CD4-positive, alpha-beta T cell treated with Interleukin-1 beta for 1 hour (primary cell): Measurements from ENCODE around the gene TMPRSS6.

Experiments
- DNase-seq, 2 donors: peaks; one replicate each; pipeline ENCODE4 v3.0.0-alpha.2; 2020 to 2022

TMPRSS6 gene

DNA sequence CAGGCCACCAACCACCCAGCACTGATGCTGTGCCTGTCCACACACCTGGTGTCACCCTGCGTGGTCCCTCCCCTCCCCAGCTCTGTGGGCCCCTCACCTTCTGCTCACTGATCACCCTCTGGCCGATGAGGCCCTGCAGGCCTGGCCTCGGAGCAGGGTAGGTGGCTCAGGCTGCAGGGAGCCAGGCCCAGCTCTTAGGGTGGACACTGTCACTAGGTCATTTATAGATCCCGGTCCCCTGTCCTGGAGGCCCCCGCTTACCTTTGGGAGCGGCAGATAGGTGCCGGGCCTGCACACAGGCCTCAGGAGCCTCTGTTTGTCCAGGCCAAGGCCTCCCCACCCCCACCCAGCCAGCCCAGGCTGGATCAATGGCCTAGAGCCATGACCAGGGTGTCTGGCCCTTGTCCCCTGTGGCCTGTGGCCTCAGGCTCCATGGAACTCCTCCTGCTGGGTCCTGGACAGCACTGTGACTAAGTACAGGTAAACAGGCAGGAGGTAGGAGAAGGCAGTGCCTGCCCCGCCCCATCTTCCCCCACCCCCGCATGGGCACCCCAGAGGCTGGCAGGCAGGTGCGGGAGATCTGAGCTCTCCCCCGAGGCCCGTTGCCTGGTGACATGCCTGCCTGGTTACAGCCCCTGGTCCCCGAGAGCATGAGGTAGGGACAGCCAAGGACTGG lies at the start of gene TMPRSS6:
TSS of gene TMPRSS6 (minus strand) at position 472 of the 676 bp plus-strand sequence. CDS start 6,296 bp downstream, outside the sequence.
- DNase-seq: no peak

DNA sequence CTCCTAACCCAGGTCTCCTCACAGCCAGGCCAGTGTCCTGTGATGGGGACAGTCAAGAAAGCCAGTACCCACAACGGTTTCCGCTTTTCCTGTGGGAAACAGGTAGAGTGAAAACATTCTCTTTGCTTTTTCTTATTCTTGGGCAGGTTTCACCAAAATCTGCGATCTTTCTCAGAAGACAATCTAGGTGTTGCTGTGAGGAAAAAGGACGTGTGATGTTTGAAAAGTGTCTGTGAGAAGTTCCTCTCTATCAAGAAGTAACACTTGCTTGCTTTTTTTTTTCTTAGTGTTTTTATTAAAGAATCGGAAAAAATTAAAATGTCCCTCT lies 49.4 kb upstream of the TMPRSS6 start:
- no peak for DNase-seq

GRCh38 chr22:37157516-37158285 lies 48.2 kb upstream of the TMPRSS6 start:
- no peak for DNase-seq

DNA sequence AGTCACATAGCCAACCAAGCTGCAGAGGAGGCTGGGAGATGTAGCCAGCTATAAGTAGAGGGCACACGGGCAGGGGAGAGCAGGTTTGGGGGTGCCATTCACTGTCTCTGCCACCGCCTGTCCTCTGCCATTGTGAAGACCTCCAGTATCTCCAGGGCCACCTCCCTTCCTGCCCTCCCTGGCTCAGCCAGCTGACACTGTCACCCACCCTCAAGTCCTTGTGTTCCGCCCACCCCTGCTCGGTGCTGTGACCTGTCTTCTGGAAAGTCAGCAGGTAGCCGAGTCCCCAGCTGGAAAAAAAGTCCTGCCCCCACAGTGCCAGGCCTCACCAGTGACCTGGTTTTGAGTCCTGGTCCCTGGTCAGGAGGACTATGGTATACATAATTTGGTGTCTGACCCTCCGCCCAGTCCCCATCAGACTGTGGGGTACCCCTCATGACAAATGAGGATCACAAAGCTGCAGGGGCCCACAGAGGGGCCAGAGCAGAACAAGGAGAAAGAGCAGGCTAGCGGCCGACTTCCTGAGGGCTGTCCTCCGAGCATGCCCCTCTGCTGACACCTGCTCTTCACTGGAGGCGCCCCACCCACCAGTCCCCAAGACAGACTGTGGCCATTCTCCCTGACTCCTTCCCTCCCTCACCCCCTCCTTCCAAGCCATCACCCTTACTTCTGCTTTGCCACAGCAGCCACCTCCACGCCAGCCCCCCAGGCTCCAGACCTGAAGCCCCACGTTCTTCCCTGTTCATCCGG lies 47.3 kb upstream of the TMPRSS6 start:
- no peak for DNase-seq

- no peak for DNase-seq
These were observed 46.5 kb upstream of the TMPRSS6 start for GRCh38 chr22:37155971-37156370.

- DNase-seq: no peak
These were observed 45.6 kb upstream of the TMPRSS6 start for GRCh38 chr22:37154925-37155712.

DNA sequence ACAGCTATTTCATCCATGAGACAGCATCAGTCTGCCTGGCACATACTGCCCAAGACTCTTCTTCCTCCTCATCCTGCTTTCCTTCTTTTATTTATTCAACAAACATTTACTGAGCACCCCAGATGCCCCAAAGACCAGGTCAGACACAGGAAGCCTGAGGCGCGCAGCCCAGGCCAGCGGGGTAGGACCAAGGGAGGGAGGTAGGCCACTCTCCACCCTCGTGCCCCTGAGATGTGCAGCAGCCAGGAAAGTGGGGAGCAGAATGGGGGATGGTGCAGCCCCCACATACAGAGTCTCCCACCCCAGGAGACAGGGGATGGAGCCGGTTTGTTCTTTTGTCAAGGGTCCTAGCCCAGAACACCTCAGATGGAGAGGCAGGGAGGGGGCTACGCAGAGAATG lies 44.4 kb upstream of the TMPRSS6 start:
- no peak for DNase-seq

- DNase-seq: no peak
These were observed 41.9 kb upstream of the TMPRSS6 start for GRCh38 chr22:37151401-37151800.

DNA sequence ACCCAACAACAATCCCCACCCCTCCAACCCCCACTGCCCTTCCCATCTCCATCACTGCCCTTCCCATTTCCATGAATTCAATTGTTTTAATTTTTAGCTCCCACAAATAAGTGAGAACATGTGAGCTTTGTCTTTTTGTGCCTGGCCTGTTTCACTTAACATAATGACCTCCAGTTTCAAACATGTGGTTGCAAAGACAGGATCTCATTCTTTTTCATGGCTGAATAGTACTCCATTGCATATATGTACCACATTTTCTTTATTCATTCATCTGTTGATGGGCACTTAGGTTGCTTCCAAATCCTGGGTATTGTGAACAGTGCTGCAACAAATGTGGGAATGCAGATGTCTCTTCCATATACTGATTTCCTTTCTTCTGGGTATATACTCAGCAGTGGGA lies 41.2 kb upstream of the TMPRSS6 start:
- DNase-seq: no peak

- no peak for DNase-seq
These were observed 39.5 kb upstream of the TMPRSS6 start for GRCh38 chr22:37148742-37149665.

- DNase-seq: peak; percentile 29 to 47
These were observed 38.6 kb upstream of the TMPRSS6 start for GRCh38 chr22:37148031-37148651.

DNA sequence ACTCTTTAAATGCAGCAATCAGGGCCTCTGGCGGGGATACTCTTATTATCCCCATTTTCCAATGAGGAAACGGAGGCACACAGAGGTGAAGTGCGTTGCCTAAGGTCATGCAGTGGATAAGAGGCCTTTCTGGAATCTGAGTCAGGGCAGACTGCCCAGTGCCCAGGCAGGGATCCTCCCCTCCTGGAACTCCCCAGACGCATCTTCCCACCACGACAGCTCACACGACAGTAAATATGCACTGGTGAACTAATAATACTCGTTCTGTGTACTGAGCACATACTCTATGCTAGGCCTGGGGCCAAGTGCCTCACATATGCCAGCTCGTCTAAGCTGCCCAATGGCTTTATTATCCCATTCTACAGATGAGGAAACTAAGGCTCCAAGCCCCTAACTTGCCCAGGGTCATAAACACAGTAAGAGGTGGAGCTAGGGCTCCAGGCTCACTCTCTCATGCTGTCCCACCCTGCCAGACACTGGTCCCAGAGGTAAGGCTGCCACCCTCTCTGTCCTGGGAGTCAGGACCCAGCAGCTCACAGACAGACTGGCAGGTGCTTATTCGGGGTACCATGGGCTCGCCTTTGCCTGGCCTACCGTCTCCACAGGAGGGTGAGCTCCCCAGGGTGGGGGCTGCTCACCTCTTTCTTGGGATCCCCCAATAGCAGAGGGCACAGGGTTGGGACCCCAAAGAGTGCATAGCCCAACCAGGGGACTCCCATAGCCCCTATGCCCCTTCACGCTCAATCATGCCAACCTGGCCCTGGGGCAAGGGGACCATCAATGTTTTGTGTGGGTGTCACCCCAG lies 37.9 kb upstream of the TMPRSS6 start:
- peak in 1 of 2 donors; percentile 34 for DNase-seq

DNA sequence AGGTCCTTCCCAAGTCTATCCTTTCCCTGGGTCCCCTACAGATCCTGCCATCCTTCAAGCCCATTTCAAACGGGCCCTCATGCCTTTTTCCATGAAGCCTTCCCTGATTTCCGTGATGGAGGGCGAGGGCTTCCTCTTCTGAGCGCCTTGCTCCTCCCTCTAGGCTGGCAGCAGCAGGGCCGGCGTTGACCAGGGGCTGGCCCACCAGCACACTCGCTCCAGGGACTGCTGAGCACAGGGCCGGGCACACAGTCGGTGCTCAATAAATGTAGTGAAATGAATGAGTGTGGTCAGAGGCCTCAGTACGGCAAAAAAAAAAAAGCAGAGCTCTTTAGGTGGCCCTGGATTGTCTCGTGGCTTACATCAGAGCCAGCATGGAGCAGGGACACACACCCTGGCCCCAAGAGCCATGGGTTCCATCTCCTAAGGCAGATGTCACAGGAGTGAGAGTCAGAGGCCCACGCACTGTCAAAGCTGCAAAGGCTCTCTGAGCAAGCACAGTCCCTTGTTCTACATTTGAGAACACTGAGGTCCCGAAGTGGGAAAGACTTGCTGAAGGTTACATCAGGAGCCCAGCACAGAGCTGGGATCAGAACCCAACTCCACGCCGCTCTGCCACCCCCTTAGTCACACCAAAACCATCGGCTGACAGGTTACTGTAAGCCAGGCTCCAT lies 37.1 kb upstream of the TMPRSS6 start:
- no peak for DNase-seq

- no peak for DNase-seq
These were observed 36.5 kb upstream of the TMPRSS6 start for GRCh38 chr22:37146051-37146385.

GRCh38 chr22:37145180-37146050 lies 35.9 kb upstream of the TMPRSS6 start:
- no peak for DNase-seq

DNA sequence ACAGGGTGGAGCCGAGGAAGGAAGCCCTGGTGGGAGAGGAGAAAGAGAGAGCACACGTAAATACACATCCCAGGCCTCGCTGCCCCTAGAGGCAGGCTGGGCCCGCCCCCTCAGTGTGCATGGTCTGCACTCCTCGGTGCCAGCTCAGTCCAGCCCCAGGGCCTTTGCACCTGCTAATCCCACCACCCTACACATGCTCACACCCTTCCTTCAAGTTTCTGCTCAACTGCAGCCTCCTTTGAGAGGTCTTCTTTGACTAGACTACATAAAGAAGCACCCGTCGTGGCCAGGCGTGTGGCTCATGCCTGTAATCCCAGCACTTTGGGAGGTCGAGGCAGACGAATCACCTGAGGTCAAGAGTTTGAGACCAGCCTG lies 34.7 kb upstream of the TMPRSS6 start:
- DNase-seq: no peak

GRCh38 chr22:37141971-37142370 lies 32.5 kb upstream of the TMPRSS6 start:
- DNase-seq: no peak

DNA sequence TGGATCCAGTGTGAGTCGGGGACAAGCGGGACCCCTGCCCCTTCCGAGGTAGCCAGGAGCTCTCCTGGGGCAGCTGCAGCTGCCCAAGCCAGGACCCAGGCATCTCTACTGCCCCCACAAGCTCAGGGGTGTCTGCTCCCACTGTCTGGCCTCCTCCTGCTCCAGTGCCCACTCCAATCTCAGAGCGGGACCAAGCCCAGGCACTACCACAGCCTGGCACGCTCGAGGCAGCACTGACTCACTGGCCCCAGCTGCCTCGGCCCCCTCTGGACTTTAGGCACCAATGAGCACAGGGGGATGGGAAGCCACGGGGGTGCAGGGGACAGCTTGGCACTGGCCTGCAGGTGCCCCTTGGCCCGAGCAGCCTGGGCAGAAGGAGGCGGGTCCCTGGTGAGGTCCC lies 32.0 kb upstream of the TMPRSS6 start:
- no peak for DNase-seq

DNA sequence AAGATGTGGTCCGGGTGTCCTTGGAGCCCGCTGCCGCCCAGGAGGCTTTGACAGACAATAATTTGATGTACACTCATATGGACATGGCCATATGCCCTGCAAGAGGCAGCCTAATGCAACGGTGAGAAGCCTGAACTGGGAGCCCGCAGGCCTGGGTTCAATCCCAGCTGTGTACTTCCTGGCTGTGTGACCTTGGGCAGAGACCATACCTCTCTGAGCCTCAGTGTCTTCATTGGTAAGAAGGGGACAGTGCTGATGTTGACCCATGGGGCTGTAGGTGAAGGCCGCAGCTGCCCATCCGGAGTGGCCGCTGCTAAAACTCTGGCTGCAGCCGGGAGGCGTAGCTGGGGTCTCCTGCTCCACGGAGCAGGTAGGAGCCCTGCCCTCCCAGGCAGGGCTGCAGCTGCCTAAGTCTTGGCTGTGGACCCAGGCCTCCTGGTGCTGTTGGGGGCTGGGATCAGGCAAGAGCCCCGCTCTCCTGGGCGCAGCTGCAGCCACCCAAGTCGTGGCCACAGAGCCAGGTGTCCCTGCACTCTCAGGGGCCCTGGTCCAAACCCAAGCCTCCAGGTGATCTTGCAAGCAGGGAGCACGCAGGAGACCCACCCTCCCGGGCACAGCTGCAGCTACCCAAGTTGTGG lies 31.3 kb upstream of the TMPRSS6 start:
- no peak for DNase-seq
